SKM-1 (cell line): ENCODE results near the gene RPS6KL1.
"Not testable (repeated sequence)": the region's sequence is repeated elsewhere in the genome, so short reads cannot be mapped to it uniquely, and the experiment has no call there.

Source experiments
- DNase-seq: peaks from one replicate; lab custom pipeline; 2025; ENCODE audit not compliant: unreplicated experiment; lab: John Stamatoyannopoulos, UW

RPS6KL1 gene

GRCh38 chr14:74937171-74937570 lies 14.1 kb upstream of the RPS6KL1 start:
- no peak for DNase-seq

- no peak for DNase-seq
These were observed 13.7 kb upstream of the RPS6KL1 start for GRCh38 chr14:74936731-74937130.

GRCh38 chr14:74936151-74936550 lies 13.1 kb upstream of the RPS6KL1 start:
- DNase-seq = no peak

- DNase-seq = no peak
These were observed 12.3 kb upstream of the RPS6KL1 start for GRCh38 chr14:74935360-74935680.

GRCh38 chr14:74934476-74935359 lies 11.7 kb upstream of the RPS6KL1 start:
- no peak for DNase-seq

- no peak for DNase-seq
These were observed 11.0 kb upstream of the RPS6KL1 start for GRCh38 chr14:74934041-74934440.

GRCh38 chr14:74932936-74933335 lies 9.9 kb upstream of the RPS6KL1 start:
- DNase-seq = not testable (repeated sequence)

- DNase-seq = no peak
These were observed 9.4 kb upstream of the RPS6KL1 start for GRCh38 chr14:74932401-74932901.

- not testable (repeated sequence) for DNase-seq
These were observed 8.7 kb upstream of the RPS6KL1 start for GRCh38 chr14:74931744-74932143.

GRCh38 chr14:74929242-74929641 lies 6.2 kb upstream of the RPS6KL1 start:
- DNase-seq = no peak

- DNase-seq = no peak
These were observed 4.2 kb upstream of the RPS6KL1 start for GRCh38 chr14:74927225-74927624.

- DNase-seq = no peak
These were observed 1.0 kb upstream of the RPS6KL1 start for GRCh38 chr14:74924061-74924460.

GRCh38 chr14:74921987-74922751 lies 891 bp downstream of the RPS6KL1 start:
- no peak for DNase-seq

GRCh38 chr14:74921053-74921620 lies 1.9 kb downstream of the RPS6KL1 start:
- DNase-seq = no peak

- no peak for DNase-seq
These were observed 2.8 kb downstream of the RPS6KL1 start for GRCh38 chr14:74920281-74920680.

GRCh38 chr14:74919421-74920165 lies 3.5 kb downstream of the RPS6KL1 start:
- DNase-seq = no peak

- no peak for DNase-seq
These were observed 4.7 kb downstream of the RPS6KL1 start for GRCh38 chr14:74918380-74918779.

- no peak for DNase-seq
These were observed 5.4 kb downstream of the RPS6KL1 start for GRCh38 chr14:74917646-74918081.

- DNase-seq = no peak
These were observed 5.9 kb downstream of the RPS6KL1 start for GRCh38 chr14:74917178-74917543.

- no peak for DNase-seq
These were observed 7.2 kb downstream of the RPS6KL1 start for GRCh38 chr14:74915826-74916225.

GRCh38 chr14:74915426-74915825 lies 7.6 kb downstream of the RPS6KL1 start:
- DNase-seq = no peak
